Measurements from ENCODE around the gene TLE1.

- TF ChIP-seq CTCF (conservative IDR thresholded peaks at IDR 0.05; ENCODE audit: low read length), result no peak
- no peak for TF ChIP-seq EZH2phosphoT487 (IDR thresholded peaks at IDR 0.05; ENCODE audit: borderline replicate concordance)
These were observed 52.1 kb downstream of the TLE1 start for GRCh38 chr9:81637276-81637675.

Data from Loucy (cell line).